Sigmoid colon (tissue), 7 donors: ENCODE measurements around the gene SPATA45. TPM values are rescaled to one million over a fixed set of nuclear protein-coding genes. Genes with fewer than 3 reads are reported as not detected.

ENCODE experiments used
- DNase-seq: peaks from one replicate; pipeline ENCODE4 v3.0.0-alpha.2; 2019
- H3K27ac ChIP-seq, 4 donors: fragments of 200-600 bp; sonication (generic); one replicate each; pipeline ENCODE4 v1.5.1; 2016 to 2019; ENCODE audit warnings: mild to moderate bottlenecking in 1 of 4
- H3K27me3 ChIP-seq, 3 donors: fragments of 200-600 bp; sonication (generic); one replicate each; pipeline ENCODE4 v1.5.1; 2019; ENCODE audit warnings: mild to moderate bottlenecking in 1 of 3
- H3K36me3 ChIP-seq, 4 donors: fragments of 200-600 bp; sonication (generic); one replicate each; pipeline ENCODE4 v1.5.1; 2016 to 2019
- H3K4me1 ChIP-seq, 4 donors: fragments of 200-600 bp; sonication (generic); one replicate each; pipeline ENCODE4 v1.5.1; 2017 to 2019
- H3K4me3 ChIP-seq, 4 donors: fragments of 200-600 bp; sonication (generic); one replicate each; pipeline ENCODE4 v1.5.1; 2017 to 2019; ENCODE audit warnings: mild to moderate bottlenecking in 2 of 4, moderate library complexity in 1 of 4
- H3K9me3 ChIP-seq, 4 donors: fragments of 200-600 bp in 3 of 4; sonication (generic) in 3 of 4; one replicate each; pipeline versions ENCODE4 v1.5.1 to v1.6.1; 2013 to 2019
- CTCF ChIP-seq, 4 experiments: fragments of 450-650 bp in 3 of 4; fragments of 200-600 bp in 1 of 4; IDR thresholded peaks; one replicate each; pipeline ENCODE4 v1.5.1; 2016 to 2019; ENCODE audit warnings: antibody characterized with exemption in 4 of 4, mild to moderate bottlenecking in 3 of 4, moderate library complexity in 2 of 4
- EP300 ChIP-seq, 4 donors: sonication (generic); formaldehyde crosslinking; IDR thresholded peaks; one replicate each; pipeline ENCODE4 v1.6.1; 2017; ENCODE audit warnings: antibody characterized with exemption in 4 of 4
- POLR2A ChIP-seq, 2 donors: fragments of 450-650 bp; IDR thresholded peaks; one replicate each; pipeline ENCODE4 v1.6.1; 2016; ENCODE audit warnings: antibody characterized with exemption in 2 of 2, mild to moderate bottlenecking in 2 of 2, moderate library complexity in 2 of 2
- POLR2AphosphoS5 ChIP-seq, 4 donors: sonication (generic); formaldehyde crosslinking; IDR thresholded peaks; one replicate each; pipeline ENCODE4 v1.6.1; 2017; ENCODE audit warnings: antibody characterized with exemption in 4 of 4
- WGBS, 2 donors: extraction: QIAGEN DNeasy Blood & Tissue Kit; methylation state at CpG; one replicate each; pipeline ENCODE4 v1.1.7; 2013; 5-methylcytosine and 5-hydroxymethylcytosine counted together
- intact Hi-C: fragments of 100-400 bp; cut with DNase I; formaldehyde crosslinking; loops from one replicate; pipeline ENCODE4 v1.15.1; 2023
- polyA plus RNA-seq, 3 donors: library from polyadenylated mRNA; stranded (reverse); fragments of 200-250 nt; gene quantifications; one replicate each; pipeline ENCODE4 v1.2.3, GENCODE V29; 2013
- total RNA-seq, 4 donors: library from RNA; depleted of rRNA; stranded (reverse); fragments of >200 nt; gene quantifications; one replicate each; pipeline ENCODE4 v1.1.0, GENCODE V29; 2016
- donor health status: healthy with polysubstance abuse.
- donor health status: Bipolar disorder and iron deficiency.
- donor health status: healthy.

The SPATA45 gene
- total and polyA plus RNA-seq, 7 donors = not detected

GRCh38 chr1:212862111-212862690 lies 14.8 kb upstream of the SPATA45 start:
- Histone ChIP-seq H3K4me1 (peaks cover 0 to 32% (median 24%) of the 10 kb centered on the region in 4 donors), H3K27me3 (no peaks in the 10 kb centered on the region), H3K27ac (no peak overlapping the region), H3K9me3 (no peaks in the 10 kb centered on the region), H3K4me3 (no peak overlapping the region), H3K36me3 (peaks cover 0 to 12% (median 0%) of the 10 kb centered on the region in 4 donors)
- no peak for DNase-seq
- TF ChIP-seq CTCF (IDR thresholded peaks at IDR 0.05) (no peak), POLR2AphosphoS5 (IDR thresholded peaks at IDR 0.05) (no peak), POLR2A (IDR thresholded peaks at IDR 0.05) (no peak), EP300 (IDR thresholded peaks at IDR 0.05) (no peak)
- intact Hi-C loops = no loop called here
- 91 to 96% methylated on average over 2 of the region's 2 CpGs for WGBS, 2 donors

- intact Hi-C loops = no loop called here
- DNase-seq = no peak
- peaks cover 0 to 12% (median 0%) of the 10 kb centered on the region in 4 donors for H3K36me3 ChIP-seq
- H3K9me3 ChIP-seq = no peaks in the 10 kb centered on the region
- no peaks in the 10 kb centered on the region for H3K27me3 ChIP-seq
- no peak for TF ChIP-seq POLR2A (IDR thresholded peaks at IDR 0.05)
- TF ChIP-seq CTCF (IDR thresholded peaks at IDR 0.05) = no peak
- no peak for TF ChIP-seq POLR2AphosphoS5 (IDR thresholded peaks at IDR 0.05)
- TF ChIP-seq EP300 (IDR thresholded peaks at IDR 0.05) = no peak
- peaks cover 0 to 39% (median 30%) of the 10 kb centered on the region in 4 donors for H3K4me1 ChIP-seq
- no peak overlapping the region for H3K4me3 ChIP-seq
- no peak overlapping the region for H3K27ac ChIP-seq
- 80 to 81% methylated on average over 5 of the region's 5 CpGs for WGBS, 2 donors
Measured at GRCh38 chr1:212860713-212861581, 13.5 kb upstream of the SPATA45 start.

GRCh38 chr1:212858461-212859265 lies 11.2 kb upstream of the SPATA45 start:
- DNase-seq = peak; percentile 72
- Histone ChIP-seq H3K27ac (peak overlapping the region; percentile 88 to 93 (median 92)), H3K36me3 (peaks cover 0 to under 1% (median 0%) of the 10 kb centered on the region in 4 donors), H3K4me1 (peaks cover 0 to 39% (median 30%) of the 10 kb centered on the region in 4 donors), H3K9me3 (no peaks in the 10 kb centered on the region), H3K27me3 (no peaks in the 10 kb centered on the region), H3K4me3 (peak overlapping the region; percentile 81 to 98 (median 92))
- TF ChIP-seq POLR2A (IDR thresholded peaks at IDR 0.05) (no peak), POLR2AphosphoS5 (IDR thresholded peaks at IDR 0.05) (no peak), CTCF (IDR thresholded peaks at IDR 0.05) (no peak), EP300 (IDR thresholded peaks at IDR 0.05) (no peak)
- intact Hi-C loops = loop anchor here (2.0 to 10.0 kb wide), 2 partner anchors 66 to 294 kb away; no protein-coding TSS in a partner anchor
- WGBS, 2 donors = 6 to 7% methylated on average over 54 of the region's 54 CpGs

- intact Hi-C loops = loop anchor here (2.0 to 10.0 kb wide), 2 partner anchors 65 to 293 kb away; no protein-coding TSS in a partner anchor
- H3K27ac ChIP-seq = peak within 1 kb of the TSS; percentile 88 to 93 (median 92)
Measured at GRCh38 chr1:212857992-212858460, 10.6 kb upstream of the SPATA45 start, which contains the start of gene FLVCR1. FLVCR1 (plus strand) TSS chr1:212858275; CDS start chr1:212858453, 178 bp downstream.

More at GRCh38 chr1:212857992-212858460, 10.6 kb upstream of the SPATA45 start, which contains the start of gene FLVCR1:
- H3K4me3 ChIP-seq = peak within 1 kb of the TSS; percentile 81 to 98 (median 92)
- peaks cover 0 to 39% (median 30%) of the 10 kb centered on the region in 4 donors for H3K4me1 ChIP-seq
- no peaks in the 10 kb centered on the region for H3K36me3 ChIP-seq
- TF ChIP-seq CTCF (IDR thresholded peaks at IDR 0.05) (no peak), POLR2A (IDR thresholded peaks at IDR 0.05) (peak; percentile 31 to 64), POLR2AphosphoS5 (IDR thresholded peaks at IDR 0.05) (peak; percentile 82 to 97 (median 86))
- 1% methylated on average over 54 of the region's 54 CpGs for WGBS, 2 donors
- H3K27me3 ChIP-seq = no peaks in the 10 kb centered on the region
- no peaks in the 10 kb centered on the region for H3K9me3 ChIP-seq
- peak; percentile 98 for DNase-seq
